Mucosa of descending colon (tissue), 3 donors: Measurements from ENCODE around the gene RNF166. TPM values are rescaled to one million over a fixed set of nuclear protein-coding genes. Genes with fewer than 3 reads are reported as not detected.

Experiments used
- ATAC-seq: fragments of 200-7000 bp; cut with Tn5 transposase; one replicate; pipeline ENCODE4 v1.9.1; 2020; ENCODE audit warnings: mild to moderate bottlenecking, moderate library complexity
- DNase-seq, 3 donors: peaks; one replicate each; pipeline ENCODE4 v3.0.0-alpha.2; 2020
- H3K36me3 ChIP-seq: fragments of 200-600 bp; one replicate; pipeline ENCODE4 v1.8.0; 2021; ENCODE audit warnings: low read depth, mild to moderate bottlenecking
- H3K4me1 ChIP-seq: fragments of 200-600 bp; one replicate; pipeline ENCODE4 v1.8.0; 2021; ENCODE audit warnings: low read depth, mild to moderate bottlenecking
- H3K4me3 ChIP-seq: fragments of 200-600 bp; one replicate; pipeline ENCODE4 v1.8.0; 2021; ENCODE audit warnings: mild to moderate bottlenecking
- H3K9me3 ChIP-seq: fragments of 200-600 bp; one replicate; pipeline ENCODE4 v1.8.0; 2021; ENCODE audit warnings: mild to moderate bottlenecking
- CTCF ChIP-seq: fragments of 200-600 bp; IDR thresholded peaks from one replicate; pipeline ENCODE4 v1.8.0; 2022; ENCODE audit warnings: antibody characterized with exemption, mild to moderate bottlenecking
- intact Hi-C, 2 donors: fragments of 100-400 bp; cut with DNase I in 1 of 2; cut with micrococcal nuclease in 1 of 2; formaldehyde crosslinking; loops; one replicate each; pipeline versions ENCODE4 v1.11.0 to v1.11.1; 2022; cut with DNase I, micrococcal nuclease
- total RNA-seq, 3 donors: library from RNA; stranded (reverse); fragmentation: NEBNext Ultra II Directional in 2 of 3; extraction: Animal tissue kit (Norgen Biotek cat#: 25700) in 2 of 3; gene quantifications; one replicate each; pipeline versions ENCODE4 v1.2.1 to v1.2.4, GENCODE V29; 2021 to 2023
- donor health status: DM: no; HTN: no; CAD: no; lungs with moderate emphysema.
- donor health status: DM: no; HTN: no; CAD: no.
- donor health status: DM: no; HTN: yes; CAD: no.

Gene RNF166
- total RNA-seq, 3 donors from 2014 or later: 9.5 to 22.8 (median 15.1) TPM

GRCh38 chr16:88655733-88656281 lies 50.4 kb downstream of the RNF166 start:
- no peak for TF ChIP-seq CTCF
- Histone ChIP-seq H3K4me1 (peaks cover 10% of the 10 kb centered on the region), H3K36me3 (no peaks in the 10 kb centered on the region), H3K4me3 (no peak overlapping the region), H3K9me3 (no peaks in the 10 kb centered on the region)
- intact Hi-C loops: no loop called here
- DNase-seq (peak in 1 of 3 donors; percentile 52), ATAC-seq (no peak)

GRCh38 chr16:88655053-88655732 lies 51.0 kb downstream of the RNF166 start:
- Histone ChIP-seq H3K4me1 (peaks cover 11% of the 10 kb centered on the region), H3K36me3 (no peaks in the 10 kb centered on the region), H3K9me3 (no peaks in the 10 kb centered on the region), H3K4me3 (no peak overlapping the region)
- no peak for TF ChIP-seq CTCF
- ATAC-seq: no peak
- peak in 1 of 3 donors; percentile 58 for DNase-seq
- intact Hi-C loops: no loop called here

- intact Hi-C loops: no loop called here
- Histone ChIP-seq H3K9me3 (no peaks in the 10 kb centered on the region), H3K4me3 (no peak overlapping the region), H3K4me1 (peaks cover 9% of the 10 kb centered on the region), H3K36me3 (no peaks in the 10 kb centered on the region)
- no peak for TF ChIP-seq CTCF
- no peak for ATAC-seq
- peak in 1 of 3 donors; percentile 52 for DNase-seq
Measured at GRCh38 chr16:88654363-88655052, 51.7 kb downstream of the RNF166 start.

- no peaks in the 10 kb centered on the region for H3K36me3 ChIP-seq
- TF ChIP-seq CTCF: no peak
- H3K4me3 ChIP-seq: no peak overlapping the region
Measured at GRCh38 chr16:88653596-88654362, 52.4 kb downstream of the RNF166 start.

GRCh38 chr16:88653101-88653500 lies 53.1 kb downstream of the RNF166 start:
- Histone ChIP-seq H3K4me3 (no peak overlapping the region), H3K4me1 (peaks cover 9% of the 10 kb centered on the region), H3K36me3 (no peaks in the 10 kb centered on the region), H3K9me3 (no peaks in the 10 kb centered on the region)
- peak in 2 of 3 donors; percentile 24 to 48 for DNase-seq
- TF ChIP-seq CTCF: no peak
- intact Hi-C loops: no loop called here
- ATAC-seq: no peak

More at GRCh38 chr16:88653596-88654362, 52.4 kb downstream of the RNF166 start:
- DNase-seq (peak in 1 of 3 donors; percentile 51), ATAC-seq (no peak)
- intact Hi-C loops: no loop called here
- Histone ChIP-seq H3K9me3 (no peaks in the 10 kb centered on the region), H3K4me1 (peaks cover 9% of the 10 kb centered on the region)
